CD4-positive, alpha-beta T cell treated with Interleukin-1 beta for 1 hour (primary cell): ENCODE results near the gene DLGAP4.

ENCODE experiments used
- DNase-seq, 2 donors: peaks; one replicate each; pipeline ENCODE4 v3.0.0-alpha.2; 2020 to 2022

The DLGAP4 gene

GRCh38 chr20:36305602-36306551, at the start of gene DLGAP4:
DLGAP4 (plus strand) TSS chr20:36306339; CDS start chr20:36431718, 125,379 bp downstream.
- DNase-seq, result no peak

GRCh38 chr20:36259177-36260061, 46.7 kb upstream of the DLGAP4 start:
- no peak for DNase-seq

GRCh38 chr20:36260316-36260715, 45.8 kb upstream of the DLGAP4 start:
- DNase-seq, result no peak

GRCh38 chr20:36261389-36262105, 44.6 kb upstream of the DLGAP4 start:
- DNase-seq, result no peak

- no peak for DNase-seq
These were observed 43.7 kb upstream of the DLGAP4 start for GRCh38 chr20:36262440-36262839.

GRCh38 chr20:36264426-36265246, 41.5 kb upstream of the DLGAP4 start:
- no peak for DNase-seq

- no peak for DNase-seq
These were observed 40.0 kb upstream of the DLGAP4 start for GRCh38 chr20:36266189-36266588.

GRCh38 chr20:36267605-36268381, 38.3 kb upstream of the DLGAP4 start:
- DNase-seq, result no peak

- DNase-seq, result no peak
These were observed 37.4 kb upstream of the DLGAP4 start for GRCh38 chr20:36268440-36269342.

GRCh38 chr20:36269507-36269906, 36.6 kb upstream of the DLGAP4 start:
- no peak for DNase-seq

- no peak for DNase-seq
These were observed 35.1 kb upstream of the DLGAP4 start for GRCh38 chr20:36270744-36271638.

GRCh38 chr20:36271639-36272546, 34.2 kb upstream of the DLGAP4 start:
- DNase-seq, result no peak

- no peak for DNase-seq
These were observed 33.5 kb upstream of the DLGAP4 start for GRCh38 chr20:36272547-36273220.

GRCh38 chr20:36273414-36274180, 32.5 kb upstream of the DLGAP4 start:
- peak in 1 of 2 donors; percentile 5 for DNase-seq

GRCh38 chr20:36274181-36274841, 31.8 kb upstream of the DLGAP4 start:
- no peak for DNase-seq

GRCh38 chr20:36275011-36275410, 31.1 kb upstream of the DLGAP4 start:
- no peak for DNase-seq
